ENCODE data around the gene UBN1. TPM values are rescaled to one million over a fixed set of nuclear protein-coding genes. Genes with fewer than 3 reads are reported as not detected.

UBN1 gene
- total and polyA plus RNA-seq, 8 donors, result 5.4 to 319 (median 34.2) TPM

- intact Hi-C loops (cut with DNase I; ENCODE audit: low total_unique reads), result no loop called here
- H3K4me1 ChIP-seq, result peaks cover 7 to 27% (median 14%) of the 10 kb centered on the region in 4 donors
- H3K9me3 ChIP-seq, result no peaks in the 10 kb centered on the region
- peak overlapping the region in 1 of 5 donors; percentile 27 for H3K27ac ChIP-seq
- no peak overlapping the region for H3K4me3 ChIP-seq
- WGBS, 5 donors, result 85 to 90% (median 88%) methylated on average over 16 to 17 of the region's 17 CpGs
- H3K36me3 ChIP-seq, result peaks cover 75 to 97% (median 95%) of the 10 kb centered on the region in 4 donors
- no peak for TF ChIP-seq POLR2AphosphoS5 (IDR thresholded peaks at IDR 0.05)
- TF ChIP-seq CTCF (IDR thresholded peaks at IDR 0.05), result no peak
- TF ChIP-seq EP300 (IDR thresholded peaks at IDR 0.05), result no peak
- no peak for TF ChIP-seq POLR2A (IDR thresholded peaks at IDR 0.05)
- no peaks in the 10 kb centered on the region for H3K27me3 ChIP-seq
- no peak for DNase-seq
Observed at GRCh38 chr16:4859190-4859899, 12.1 kb downstream of the UBN1 start.

- Histone ChIP-seq H3K27ac (peak overlapping the region in 1 of 5 donors; percentile 46), H3K4me1 (peaks cover 7 to 29% (median 14%) of the 10 kb centered on the region in 4 donors), H3K27me3 (no peaks in the 10 kb centered on the region), H3K9me3 (no peaks in the 10 kb centered on the region), H3K4me3 (no peak overlapping the region), H3K36me3 (peaks cover 71 to 96% (median 93%) of the 10 kb centered on the region in 4 donors)
- 83 to 92% (median 90%) methylated on average over 10 of the region's 10 CpGs for whole genome bisulfite sequencing, 5 donors
- no peak for DNase-seq
- intact Hi-C loops (cut with DNase I; ENCODE audit: low total_unique reads), result no loop called here
- TF ChIP-seq POLR2A (IDR thresholded peaks at IDR 0.05) (no peak), EP300 (IDR thresholded peaks at IDR 0.05) (no peak), CTCF (IDR thresholded peaks at IDR 0.05) (no peak), POLR2AphosphoS5 (IDR thresholded peaks at IDR 0.05) (no peak)
Observed at GRCh38 chr16:4859900-4860255, 12.6 kb downstream of the UBN1 start.

- H3K27me3 ChIP-seq, result no peaks in the 10 kb centered on the region
- H3K9me3 ChIP-seq, result no peaks in the 10 kb centered on the region
- H3K36me3 ChIP-seq, result peaks cover 61 to 93% (median 83%) of the 10 kb centered on the region in 4 donors
- H3K4me3 ChIP-seq, result no peak overlapping the region
- WGBS, 5 donors, result 91 to 95% (median 94%) methylated on average over 13 to 14 of the region's 14 CpGs
- no peak overlapping the region for H3K27ac ChIP-seq
- peaks cover 7 to 29% (median 14%) of the 10 kb centered on the region in 4 donors for H3K4me1 ChIP-seq
- intact Hi-C loops (cut with DNase I; ENCODE audit: low total_unique reads), result no loop called here
- no peak for DNase-seq
- TF ChIP-seq POLR2AphosphoS5 (IDR thresholded peaks at IDR 0.05), result no peak
- no peak for TF ChIP-seq EP300 (IDR thresholded peaks at IDR 0.05)
- no peak for TF ChIP-seq CTCF (IDR thresholded peaks at IDR 0.05)
- no peak for TF ChIP-seq POLR2A (IDR thresholded peaks at IDR 0.05)
Observed at GRCh38 chr16:4860727-4861342, 13.6 kb downstream of the UBN1 start.

- intact Hi-C loops (cut with DNase I; ENCODE audit: low total_unique reads), result no loop called here
- peak in 1 of 2 donors; percentile 50 for DNase-seq
- whole genome bisulfite sequencing, 5 donors, result 37 to 62% (median 41%) methylated on average over 5 of the region's 5 CpGs
- Histone ChIP-seq H3K4me1 (peaks cover 7 to 32% (median 14%) of the 10 kb centered on the region in 4 donors), H3K27ac (peak overlapping the region in 1 of 5 donors; percentile 68), H3K4me3 (no peak overlapping the region), H3K9me3 (no peaks in the 10 kb centered on the region), H3K36me3 (peaks cover 46 to 78% (median 74%) of the 10 kb centered on the region in 4 donors), H3K27me3 (no peaks in the 10 kb centered on the region)
- TF ChIP-seq CTCF (IDR thresholded peaks at IDR 0.05), result no peak
- TF ChIP-seq POLR2AphosphoS5 (IDR thresholded peaks at IDR 0.05), result peak in 1 of 3 donors; percentile 9
Observed at GRCh38 chr16:4862639-4863038, 15.4 kb downstream of the UBN1 start.
